HEK293 (cell line): ENCODE data around the gene FKBP10.

Experiments
- CTCF ChIA-PET: fragments of 350-600 bp; formaldehyde crosslinking; extraction: SDS; loops from one replicate; lab custom pipeline; 2021; ENCODE audit warnings: antibody characterized with exemption; lab: Yijun Ruan, JAX
- POLR2A ChIA-PET: fragments of 300-600 bp; formaldehyde crosslinking; extraction: SDS; loops from one replicate; lab custom pipeline; 2020; ENCODE audit warnings: antibody characterized with exemption, inconsistent platforms; lab: Yijun Ruan, JAX
- H3K27ac ChIP-seq: fragments of 200-500 bp; sonication (Bioruptor generic); 2 replicates; pipeline ENCODE4 v1.5.1; 2014; ENCODE audit warnings: low read depth, low read length, control low read depth, inconsistent platforms; ENCODE audit errors: extremely low read depth
- H3K36me3 ChIP-seq, 2 experiments: fragments of 200-500 bp in 1 of 2; sonication (Bioruptor generic) in 1 of 2; 1 replicate in 1 of 2; 2 replicates in 1 of 2; pipeline ENCODE4 v1.5.1; 2014 to 2017; ENCODE audit warnings: inconsistent platforms in 2 of 2, low read length in 2 of 2; ENCODE audit not compliant: control insufficient read depth in 2 of 2, insufficient read depth in 1 of 2
- H3K4me1 ChIP-seq: fragments of 200-500 bp; sonication (Bioruptor generic); 2 replicates; pipeline ENCODE4 v1.5.1; 2014; ENCODE audit warnings: mild to moderate bottlenecking, low read length, inconsistent platforms; ENCODE audit not compliant: control insufficient read depth, insufficient read depth
- H3K4me3 ChIP-seq: 2 replicates; pipeline ENCODE4 v1.5.1; 2011; ENCODE audit warnings: low read depth, mild to moderate bottlenecking, control low read depth, low read length, moderate library complexity
- H3K9me3 ChIP-seq: fragments of 200-500 bp; sonication (Bioruptor generic); 2 replicates; pipeline ENCODE4 v1.5.1; 2014; ENCODE audit warnings: low read depth, low read length, inconsistent platforms; ENCODE audit not compliant: control insufficient read depth, insufficient read depth
- BCL11A ChIP-seq: fragments of 450-650 bp; formaldehyde crosslinking; IDR thresholded peaks from 2 replicates; pipeline ENCODE4 v1.5.1; 2016; ENCODE audit warnings: low read depth, missing biosample characterization, missing genetic modification characterization
- GFI1B ChIP-seq: fragments of 450-650 bp; formaldehyde crosslinking; IDR thresholded peaks from 2 replicates; pipeline ENCODE4 v1.5.1; 2016; ENCODE audit warnings: missing biosample characterization, missing genetic modification characterization
- OSR2 ChIP-seq: fragments of 450-650 bp; formaldehyde crosslinking; IDR thresholded peaks from 2 replicates; pipeline ENCODE4 v1.5.1; 2016; ENCODE audit warnings: missing biosample characterization, missing genetic modification characterization
- SCRT2 ChIP-seq: fragments of 450-650 bp; formaldehyde crosslinking; IDR thresholded peaks from 2 replicates; pipeline ENCODE4 v1.5.1; 2016; ENCODE audit warnings: missing biosample characterization, missing genetic modification characterization
- SP7 ChIP-seq: fragments of 450-650 bp; formaldehyde crosslinking; IDR thresholded peaks from 2 replicates; pipeline ENCODE4 v1.5.1; 2016; ENCODE audit warnings: missing biosample characterization, missing genetic modification characterization
- ZEB2 ChIP-seq: fragments of 450-650 bp; formaldehyde crosslinking; IDR thresholded peaks from 2 replicates; pipeline ENCODE4 v1.5.1; 2016; ENCODE audit warnings: missing biosample characterization, missing genetic modification characterization
- ZNF19 ChIP-seq: fragments of 450-650 bp; formaldehyde crosslinking; IDR thresholded peaks from 2 replicates; pipeline ENCODE4; 2016; ENCODE audit warnings: missing biosample characterization, missing genetic modification characterization, low read depth
- ZNF2 ChIP-seq: fragments of 450-650 bp; formaldehyde crosslinking; IDR thresholded peaks from 2 replicates; pipeline ENCODE4 v1.5.1; 2016; ENCODE audit warnings: missing biosample characterization, missing genetic modification characterization
- ZNF223 ChIP-seq: fragments of 450-650 bp; formaldehyde crosslinking; IDR thresholded peaks from 2 replicates; pipeline ENCODE4 v1.5.1; 2016; ENCODE audit warnings: missing biosample characterization, missing genetic modification characterization
- ZNF335 ChIP-seq: fragments of 450-650 bp; formaldehyde crosslinking; conservative IDR thresholded peaks from 2 replicates; pipeline ENCODE4 v1.5.1; 2016; ENCODE audit warnings: missing biosample characterization, missing genetic modification characterization
- ZNF561 ChIP-seq: fragments of 450-650 bp; IDR thresholded peaks from 2 replicates; pipeline ENCODE4 v1.5.1; 2018; ENCODE audit warnings: missing biosample characterization, missing genetic modification characterization, borderline replicate concordance
- ZNF664 ChIP-seq: fragments of 450-650 bp; formaldehyde crosslinking; IDR thresholded peaks from 2 replicates; pipeline ENCODE4 v1.5.1; 2016; ENCODE audit warnings: missing biosample characterization, missing genetic modification characterization
- ZNF843 ChIP-seq: fragments of 450-650 bp; formaldehyde crosslinking; IDR thresholded peaks from 2 replicates; pipeline ENCODE4 v1.5.1; 2016; ENCODE audit warnings: missing biosample characterization, missing genetic modification characterization
- ZSCAN16 ChIP-seq: fragments of 450-650 bp; formaldehyde crosslinking; IDR thresholded peaks from 2 replicates; pipeline ENCODE4 v1.5.1; 2016; ENCODE audit warnings: missing biosample characterization, missing genetic modification characterization
- ZSCAN23 ChIP-seq: fragments of 450-650 bp; formaldehyde crosslinking; IDR thresholded peaks from 2 replicates; pipeline ENCODE4 v1.5.1; 2016; ENCODE audit warnings: missing biosample characterization, missing genetic modification characterization
- ZSCAN30 ChIP-seq: fragments of 450-650 bp; IDR thresholded peaks from 2 replicates; pipeline ENCODE4 v1.5.1; 2018; ENCODE audit warnings: missing biosample characterization, mild to moderate bottlenecking, missing genetic modification characterization, moderate library complexity
- TF ChIP-seq, protein P1 (sequence below): fragments of 450-650 bp; formaldehyde crosslinking; IDR thresholded peaks from 2 replicates; pipeline ENCODE4 v1.5.1; 2016; ENCODE audit warnings: missing biosample characterization, missing genetic modification characterization
- TF ChIP-seq, protein P2 (sequence below): fragments of 450-650 bp; formaldehyde crosslinking; IDR thresholded peaks from 2 replicates; pipeline ENCODE4 v1.5.1; 2016; ENCODE audit warnings: missing biosample characterization, missing genetic modification characterization
- TF ChIP-seq, protein P3 (sequence below): fragments of 450-650 bp; formaldehyde crosslinking; conservative IDR thresholded peaks from 2 replicates; pipeline ENCODE4 v1.5.1; 2016; ENCODE audit warnings: low read depth, missing biosample characterization, missing genetic modification characterization
- TF ChIP-seq, protein P4 (sequence below): fragments of 450-650 bp; IDR thresholded peaks from 2 replicates; pipeline ENCODE4 v1.5.1; 2018; ENCODE audit warnings: missing biosample characterization, mild to moderate bottlenecking, missing genetic modification characterization
- TF ChIP-seq, protein P5 (sequence below): fragments of 450-650 bp; formaldehyde crosslinking; IDR thresholded peaks from 2 replicates; pipeline ENCODE4 v1.5.1; 2016; ENCODE audit warnings: missing biosample characterization, missing genetic modification characterization
- TF ChIP-seq, protein P6 (sequence below): fragments of 450-650 bp; formaldehyde crosslinking; IDR thresholded peaks from 2 replicates; pipeline ENCODE4 v1.5.1; 2017; ENCODE audit warnings: missing biosample characterization, missing genetic modification characterization

The FKBP10 gene

DNA sequence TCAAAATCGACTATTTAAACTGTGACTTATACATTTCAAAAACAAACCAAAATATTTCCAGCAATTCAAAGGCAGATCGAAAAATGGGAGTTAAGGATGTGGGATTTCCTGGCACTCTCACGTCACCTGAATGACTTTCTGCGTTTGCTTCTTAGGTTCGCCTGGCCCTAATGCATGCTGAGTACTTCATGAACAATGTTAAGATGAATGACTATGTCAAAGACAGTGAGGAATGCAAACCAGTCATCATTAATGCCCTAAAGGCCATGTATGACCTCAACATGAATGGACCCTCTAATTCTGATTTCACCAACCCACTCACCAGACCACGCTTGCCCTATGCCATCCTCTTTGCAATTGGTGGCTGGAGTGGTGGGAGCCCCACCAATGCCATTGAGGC, 32.2 kb downstream of the FKBP10 start:
- no peaks in the 10 kb centered on the region for H3K9me3 ChIP-seq
- peaks cover 19% of the 10 kb centered on the region for H3K4me1 ChIP-seq
- TF ChIP-seq, protein P1, sequence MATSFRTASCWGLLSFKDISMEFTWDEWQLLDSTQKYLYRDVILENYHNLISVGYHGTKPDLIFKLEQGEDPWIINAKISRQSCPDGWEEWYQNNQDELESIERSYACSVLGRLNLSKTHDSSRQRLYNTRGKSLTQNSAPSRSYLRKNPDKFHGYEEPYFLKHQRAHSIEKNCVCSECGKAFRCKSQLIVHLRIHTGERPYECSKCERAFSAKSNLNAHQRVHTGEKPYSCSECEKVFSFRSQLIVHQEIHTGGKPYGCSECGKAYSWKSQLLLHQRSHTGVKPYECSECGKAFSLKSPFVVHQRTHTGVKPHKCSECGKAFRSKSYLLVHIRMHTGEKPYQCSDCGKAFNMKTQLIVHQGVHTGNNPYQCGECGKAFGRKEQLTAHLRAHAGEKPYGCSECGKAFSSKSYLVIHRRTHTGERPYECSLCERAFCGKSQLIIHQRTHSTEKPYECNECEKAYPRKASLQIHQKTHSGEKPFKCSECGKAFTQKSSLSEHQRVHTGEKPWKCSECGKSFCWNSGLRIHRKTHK: no peak
- TF ChIP-seq, protein P2, sequence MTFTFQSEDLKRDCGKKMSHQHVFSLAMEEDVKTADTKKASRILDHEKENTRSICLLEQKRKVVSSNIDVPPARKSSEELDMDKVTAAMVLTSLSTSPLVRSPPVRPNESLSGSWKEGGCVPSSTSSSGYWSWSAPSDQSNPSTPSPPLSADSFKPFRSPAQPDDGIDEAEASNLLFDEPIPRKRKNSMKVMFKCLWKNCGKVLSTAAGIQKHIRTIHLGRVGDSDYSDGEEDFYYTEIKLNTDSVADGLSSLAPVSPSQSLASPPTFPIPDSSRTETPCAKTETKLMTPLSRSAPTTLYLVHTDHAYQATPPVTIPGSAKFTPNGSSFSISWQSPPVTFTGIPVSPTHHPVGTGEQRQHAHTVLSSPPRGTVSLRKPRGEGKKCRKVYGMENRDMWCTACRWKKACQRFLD (tag by site-specific recombination): no peak
- no peak for TF ChIP-seq ZNF335 (tag by site-specific recombination)
- TF ChIP-seq, protein P3, sequence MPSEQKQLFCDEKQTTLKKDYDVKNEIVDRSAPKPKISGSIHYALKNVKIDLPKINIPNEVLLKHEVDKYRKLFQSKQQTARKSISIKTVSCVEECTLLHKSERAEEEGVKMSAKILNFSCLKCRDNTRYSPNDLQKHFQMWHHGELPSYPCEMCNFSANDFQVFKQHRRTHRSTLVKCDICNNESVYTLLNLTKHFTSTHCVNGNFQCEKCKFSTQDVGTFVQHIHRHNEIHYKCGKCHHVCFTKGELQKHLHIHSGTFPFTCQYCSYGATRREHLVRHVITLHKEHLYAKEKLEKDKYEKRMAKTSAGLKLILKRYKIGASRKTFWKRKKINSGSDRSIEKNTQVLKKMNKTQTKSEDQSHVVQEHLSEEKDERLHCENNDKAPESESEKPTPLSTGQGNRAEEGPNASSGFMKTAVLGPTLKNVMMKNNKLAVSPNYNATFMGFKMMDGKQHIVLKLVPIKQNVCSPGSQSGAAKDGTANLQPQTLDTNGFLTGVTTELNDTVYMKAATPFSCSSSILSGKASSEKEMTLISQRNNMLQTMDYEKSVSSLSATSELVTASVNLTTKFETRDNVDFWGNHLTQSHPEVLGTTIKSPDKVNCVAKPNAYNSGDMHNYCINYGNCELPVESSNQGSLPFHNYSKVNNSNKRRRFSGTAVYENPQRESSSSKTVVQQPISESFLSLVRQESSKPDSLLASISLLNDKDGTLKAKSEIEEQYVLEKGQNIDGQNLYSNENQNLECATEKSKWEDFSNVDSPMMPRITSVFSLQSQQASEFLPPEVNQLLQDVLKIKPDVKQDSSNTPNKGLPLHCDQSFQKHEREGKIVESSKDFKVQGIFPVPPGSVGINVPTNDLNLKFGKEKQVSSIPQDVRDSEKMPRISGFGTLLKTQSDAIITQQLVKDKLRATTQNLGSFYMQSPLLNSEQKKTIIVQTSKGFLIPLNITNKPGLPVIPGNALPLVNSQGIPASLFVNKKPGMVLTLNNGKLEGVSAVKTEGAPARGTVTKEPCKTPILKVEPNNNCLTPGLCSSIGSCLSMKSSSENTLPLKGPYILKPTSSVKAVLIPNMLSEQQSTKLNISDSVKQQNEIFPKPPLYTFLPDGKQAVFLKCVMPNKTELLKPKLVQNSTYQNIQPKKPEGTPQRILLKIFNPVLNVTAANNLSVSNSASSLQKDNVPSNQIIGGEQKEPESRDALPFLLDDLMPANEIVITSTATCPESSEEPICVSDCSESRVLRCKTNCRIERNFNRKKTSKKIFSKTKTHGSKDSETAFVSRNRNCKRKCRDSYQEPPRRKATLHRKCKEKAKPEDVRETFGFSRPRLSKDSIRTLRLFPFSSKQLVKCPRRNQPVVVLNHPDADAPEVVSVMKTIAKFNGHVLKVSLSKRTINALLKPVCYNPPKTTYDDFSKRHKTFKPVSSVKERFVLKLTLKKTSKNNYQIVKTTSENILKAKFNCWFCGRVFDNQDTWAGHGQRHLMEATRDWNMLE (tag by site-specific recombination): no peak
- H3K36me3 ChIP-seq: no peaks in the 10 kb centered on the region; a peak in 1 of 3 replicates
- ChIA-PET CTCF (no interaction called here), POLR2A (no interaction called here)
- H3K27ac ChIP-seq: no peak overlapping the region
- H3K4me3 ChIP-seq: no peak overlapping the region

DNA sequence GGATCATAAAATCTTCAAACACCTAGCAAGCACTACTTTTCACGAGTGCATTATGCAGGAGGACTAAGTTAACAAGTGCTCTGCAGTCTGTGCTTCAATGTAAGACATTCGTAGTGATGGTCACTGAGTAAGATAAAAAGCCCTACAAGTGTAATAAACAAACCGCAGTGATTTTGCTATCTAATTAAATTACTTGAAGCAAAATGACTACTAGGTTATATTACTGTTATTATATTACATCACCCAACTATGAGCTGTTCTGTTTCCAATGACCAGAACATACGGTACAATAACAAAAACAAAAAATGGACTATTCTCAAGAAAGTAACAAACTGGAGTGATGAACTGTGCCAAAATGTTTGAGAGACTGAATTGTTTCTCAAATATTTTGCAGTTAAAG, 36.0 kb downstream of the FKBP10 start:
- Histone ChIP-seq H3K4me3 (no peak overlapping the region), H3K4me1 (peaks cover 19% of the 10 kb centered on the region), H3K36me3 (peaks cover 16% of the 10 kb centered on the region in 2 experiments; a peak in 2 of 3 replicates), H3K9me3 (no peaks in the 10 kb centered on the region), H3K27ac (no peak overlapping the region)
- POLR2A ChIA-PET: interaction anchor here (0.5 to 1.4 kb wide), 5 partner anchors 16 to 172 kb away, joined by 3 to 4 read pairs (median 3); partner anchors contain the start of genes EIF1, JUP and KLHL11
- CTCF ChIA-PET: interaction anchor here (0.8 to 1.6 kb wide), 5 partner anchors 11 to 112 kb away, joined by 3 to 4 read pairs (median 3); partner anchors contain the start of gene KLHL10
- TF ChIP-seq ZNF223: no peak
- TF ChIP-seq SP7 (tag by site-specific recombination): peak; percentile 48; the same call in 1 of the 2 replicates
- peak; percentile 80 for TF ChIP-seq GFI1B (tag by site-specific recombination)
- no peak for TF ChIP-seq ZSCAN23 (tag by site-specific recombination)
- TF ChIP-seq, protein P4, sequence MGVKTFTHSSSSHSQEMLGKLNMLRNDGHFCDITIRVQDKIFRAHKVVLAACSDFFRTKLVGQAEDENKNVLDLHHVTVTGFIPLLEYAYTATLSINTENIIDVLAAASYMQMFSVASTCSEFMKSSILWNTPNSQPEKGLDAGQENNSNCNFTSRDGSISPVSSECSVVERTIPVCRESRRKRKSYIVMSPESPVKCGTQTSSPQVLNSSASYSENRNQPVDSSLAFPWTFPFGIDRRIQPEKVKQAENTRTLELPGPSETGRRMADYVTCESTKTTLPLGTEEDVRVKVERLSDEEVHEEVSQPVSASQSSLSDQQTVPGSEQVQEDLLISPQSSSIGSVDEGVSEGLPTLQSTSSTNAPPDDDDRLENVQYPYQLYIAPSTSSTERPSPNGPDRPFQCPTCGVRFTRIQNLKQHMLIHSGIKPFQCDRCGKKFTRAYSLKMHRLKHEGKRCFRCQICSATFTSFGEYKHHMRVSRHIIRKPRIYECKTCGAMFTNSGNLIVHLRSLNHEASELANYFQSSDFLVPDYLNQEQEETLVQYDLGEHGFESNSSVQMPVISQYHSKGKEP (tag by site-specific recombination): 0 out of 2 replicates have a peak, but pooled peaks have one; percentile 2
- no peak for TF ChIP-seq ZNF2 (tag by site-specific recombination)
- peak; percentile 51; the same call in 1 of the 2 replicates for TF ChIP-seq OSR2 (tag by site-specific recombination)
- TF ChIP-seq, protein P5, sequence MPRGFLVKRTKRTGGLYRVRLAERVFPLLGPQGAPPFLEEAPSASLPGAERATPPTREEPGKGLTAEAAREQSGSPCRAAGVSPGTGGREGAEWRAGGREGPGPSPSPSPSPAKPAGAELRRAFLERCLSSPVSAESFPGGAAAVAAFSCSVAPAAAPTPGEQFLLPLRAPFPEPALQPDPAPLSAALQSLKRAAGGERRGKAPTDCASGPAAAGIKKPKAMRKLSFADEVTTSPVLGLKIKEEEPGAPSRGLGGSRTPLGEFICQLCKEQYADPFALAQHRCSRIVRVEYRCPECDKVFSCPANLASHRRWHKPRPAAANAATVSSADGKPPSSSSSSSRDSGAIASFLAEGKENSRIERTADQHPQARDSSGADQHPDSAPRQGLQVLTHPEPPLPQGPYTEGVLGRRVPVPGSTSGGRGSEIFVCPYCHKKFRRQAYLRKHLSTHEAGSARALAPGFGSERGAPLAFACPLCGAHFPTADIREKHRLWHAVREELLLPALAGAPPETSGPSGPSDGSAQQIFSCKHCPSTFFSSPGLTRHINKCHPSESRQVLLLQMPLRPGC (tag by site-specific recombination): 0 out of 2 replicates have a peak, but pooled peaks have one; percentile 23
- peak; percentile 88 for TF ChIP-seq SCRT2 (tag by site-specific recombination)
- TF ChIP-seq ZEB2: 0 out of 2 replicates have a peak, but pooled peaks have one; percentile 35
- peak; percentile 52; the same call in 1 of the 2 replicates for TF ChIP-seq ZNF561 (tag by site-specific recombination)
- TF ChIP-seq ZNF843: 0 out of 2 replicates have a peak, but pooled peaks have one; percentile 34
- TF ChIP-seq ZSCAN30 (tag by site-specific recombination): peak; percentile 93
- TF ChIP-seq BCL11A: peak; percentile 65; the same call in 1 of the 2 replicates
- TF ChIP-seq, protein P6, sequence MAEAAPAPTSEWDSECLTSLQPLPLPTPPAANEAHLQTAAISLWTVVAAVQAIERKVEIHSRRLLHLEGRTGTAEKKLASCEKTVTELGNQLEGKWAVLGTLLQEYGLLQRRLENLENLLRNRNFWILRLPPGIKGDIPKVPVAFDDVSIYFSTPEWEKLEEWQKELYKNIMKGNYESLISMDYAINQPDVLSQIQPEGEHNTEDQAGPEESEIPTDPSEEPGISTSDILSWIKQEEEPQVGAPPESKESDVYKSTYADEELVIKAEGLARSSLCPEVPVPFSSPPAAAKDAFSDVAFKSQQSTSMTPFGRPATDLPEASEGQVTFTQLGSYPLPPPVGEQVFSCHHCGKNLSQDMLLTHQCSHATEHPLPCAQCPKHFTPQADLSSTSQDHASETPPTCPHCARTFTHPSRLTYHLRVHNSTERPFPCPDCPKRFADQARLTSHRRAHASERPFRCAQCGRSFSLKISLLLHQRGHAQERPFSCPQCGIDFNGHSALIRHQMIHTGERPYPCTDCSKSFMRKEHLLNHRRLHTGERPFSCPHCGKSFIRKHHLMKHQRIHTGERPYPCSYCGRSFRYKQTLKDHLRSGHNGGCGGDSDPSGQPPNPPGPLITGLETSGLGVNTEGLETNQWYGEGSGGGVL (tag by site-specific recombination): no peak
- no peak for TF ChIP-seq ZNF19 (tag by site-specific recombination)
- peak; percentile 75; the same call in 1 of the 2 replicates for TF ChIP-seq ZSCAN16 (tag by site-specific recombination)
- peak; percentile 88 for TF ChIP-seq ZNF664
